ENCODE data around the gene PLEK. TPM values are rescaled to one million over a fixed set of nuclear protein-coding genes. Genes with fewer than 3 reads are reported as not detected.

The PLEK gene
- polyA plus RNA-seq, 1 of the 3 experiments (the other 2 are of a cell fraction) = 0.02 TPM

DNA sequence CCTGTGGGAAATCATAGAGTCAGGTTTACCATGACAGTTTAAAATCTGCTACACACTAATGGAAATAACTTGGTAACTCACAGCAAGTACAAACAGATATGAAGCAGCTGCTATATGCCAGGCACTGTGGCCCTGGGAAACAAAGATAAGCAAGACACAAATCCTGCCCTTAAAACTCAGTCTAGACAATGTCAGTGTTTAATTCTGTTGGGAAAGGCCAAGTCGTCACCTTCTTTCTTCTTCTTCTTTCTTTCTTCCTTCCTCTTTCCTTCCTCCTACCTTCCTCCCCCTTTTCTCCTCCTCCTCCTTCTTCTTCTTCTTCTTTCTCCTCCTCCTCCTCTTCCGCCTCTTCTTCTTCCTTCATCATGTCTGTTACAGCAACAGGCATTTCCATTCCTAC lies 26.8 kb downstream of the PLEK start:
- Histone ChIP-seq H3K9ac (no peak overlapping the region), H3K27me3 (ENCODE audit: insufficient read depth) (peaks cover 7% of the 10 kb centered on the region; the same call in 1 of the 2 replicates), H3K4me1 (ENCODE audit: control insufficient read depth in 1 of 2, insufficient read depth in 2 of 2, low read depth in 1 of 2, low read length in 1 of 2) (no peaks in the 10 kb centered on the region), H3K9me2 (no peaks in the 10 kb centered on the region), H3K79me2 (ENCODE audit: insufficient read depth) (no peaks in the 10 kb centered on the region), H3K4me2 (no peak overlapping the region), H3F3A (replicated peaks; ENCODE audit: insufficient read depth) (no peaks in the 10 kb centered on the region), H3K27ac (ENCODE audit: low read depth in 2 of 2, low read length in 1 of 2) (no peak overlapping the region), H4K20me1 (ENCODE audit: insufficient read depth) (no peaks in the 10 kb centered on the region), H3K36me3 (replicated peaks in 1 of 2; ENCODE audit: control insufficient read depth in 1 of 2, insufficient read depth in 2 of 2, low read length in 1 of 2) (no peaks in the 10 kb centered on the region), H3K4me3 (ENCODE audit: low read depth in 2 of 2, low read length in 1 of 2) (no peak overlapping the region), H3K9me3 (no peaks in the 10 kb centered on the region), H2AFZ (ENCODE audit: low read depth) (no peak overlapping the region)
- ChIA-PET POLR2A (no interaction called here), CTCF (no interaction called here)
- WGBS (ENCODE audit: low lambda C conversion rate) = 23% methylated on average over 2 of the region's 2 CpGs
- TF ChIP-seq TEAD4 (IDR thresholded peaks at IDR 0.05; ENCODE audit: borderline replicate concordance, insufficient read depth) = no peak
- no peak for TF ChIP-seq EZH2phosphoT487 (IDR thresholded peaks at IDR 0.05; ENCODE audit: borderline replicate concordance, low read depth)
- TF ChIP-seq RXRA (IDR thresholded peaks at IDR 0.05; ENCODE audit: borderline replicate concordance, low read depth) = no peak
- TF ChIP-seq MEF2A (IDR thresholded peaks at IDR 0.05; ENCODE audit: borderline replicate concordance, low read depth) = no peak
- TF ChIP-seq MXI1 (IDR thresholded peaks at IDR 0.05; ENCODE audit: low read depth, low read length) = no peak
- TF ChIP-seq EP300 (IDR thresholded peaks at IDR 0.05; ENCODE audit: borderline replicate concordance in 1 of 2, low read depth in 1 of 2, low read length in 1 of 2) = no peak
- TF ChIP-seq GATA2 (CRISPR knock-in tag; IDR thresholded peaks at IDR 0.05) = no peak
- TF ChIP-seq CHD2 (IDR thresholded peaks at IDR 0.05; ENCODE audit: low read length, partially characterized antibody) = no peak
- TF ChIP-seq, protein P1, sequence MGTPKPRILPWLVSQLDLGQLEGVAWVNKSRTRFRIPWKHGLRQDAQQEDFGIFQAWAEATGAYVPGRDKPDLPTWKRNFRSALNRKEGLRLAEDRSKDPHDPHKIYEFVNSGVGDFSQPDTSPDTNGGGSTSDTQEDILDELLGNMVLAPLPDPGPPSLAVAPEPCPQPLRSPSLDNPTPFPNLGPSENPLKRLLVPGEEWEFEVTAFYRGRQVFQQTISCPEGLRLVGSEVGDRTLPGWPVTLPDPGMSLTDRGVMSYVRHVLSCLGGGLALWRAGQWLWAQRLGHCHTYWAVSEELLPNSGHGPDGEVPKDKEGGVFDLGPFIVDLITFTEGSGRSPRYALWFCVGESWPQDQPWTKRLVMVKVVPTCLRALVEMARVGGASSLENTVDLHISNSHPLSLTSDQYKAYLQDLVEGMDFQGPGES (IDR thresholded peaks at IDR 0.05; ENCODE audit: low read depth, low read length) = no peak
- TF ChIP-seq, protein P2, sequence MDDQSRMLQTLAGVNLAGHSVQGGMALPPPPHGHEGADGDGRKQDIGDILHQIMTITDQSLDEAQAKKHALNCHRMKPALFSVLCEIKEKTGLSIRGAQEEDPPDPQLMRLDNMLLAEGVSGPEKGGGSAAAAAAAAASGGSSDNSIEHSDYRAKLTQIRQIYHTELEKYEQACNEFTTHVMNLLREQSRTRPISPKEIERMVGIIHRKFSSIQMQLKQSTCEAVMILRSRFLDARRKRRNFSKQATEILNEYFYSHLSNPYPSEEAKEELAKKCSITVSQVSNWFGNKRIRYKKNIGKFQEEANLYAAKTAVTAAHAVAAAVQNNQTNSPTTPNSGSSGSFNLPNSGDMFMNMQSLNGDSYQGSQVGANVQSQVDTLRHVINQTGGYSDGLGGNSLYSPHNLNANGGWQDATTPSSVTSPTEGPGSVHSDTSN (IDR thresholded peaks at IDR 0.05) = no peak
- TF ChIP-seq ELF1 (IDR thresholded peaks at IDR 0.05) = no peak
- no peak for TF ChIP-seq FOXJ3 (CRISPR knock-in tag; IDR thresholded peaks at IDR 0.05)
- no peak for TF ChIP-seq GABPA (IDR thresholded peaks at IDR 0.05; ENCODE audit: low read depth)
- TF ChIP-seq, protein P3, sequence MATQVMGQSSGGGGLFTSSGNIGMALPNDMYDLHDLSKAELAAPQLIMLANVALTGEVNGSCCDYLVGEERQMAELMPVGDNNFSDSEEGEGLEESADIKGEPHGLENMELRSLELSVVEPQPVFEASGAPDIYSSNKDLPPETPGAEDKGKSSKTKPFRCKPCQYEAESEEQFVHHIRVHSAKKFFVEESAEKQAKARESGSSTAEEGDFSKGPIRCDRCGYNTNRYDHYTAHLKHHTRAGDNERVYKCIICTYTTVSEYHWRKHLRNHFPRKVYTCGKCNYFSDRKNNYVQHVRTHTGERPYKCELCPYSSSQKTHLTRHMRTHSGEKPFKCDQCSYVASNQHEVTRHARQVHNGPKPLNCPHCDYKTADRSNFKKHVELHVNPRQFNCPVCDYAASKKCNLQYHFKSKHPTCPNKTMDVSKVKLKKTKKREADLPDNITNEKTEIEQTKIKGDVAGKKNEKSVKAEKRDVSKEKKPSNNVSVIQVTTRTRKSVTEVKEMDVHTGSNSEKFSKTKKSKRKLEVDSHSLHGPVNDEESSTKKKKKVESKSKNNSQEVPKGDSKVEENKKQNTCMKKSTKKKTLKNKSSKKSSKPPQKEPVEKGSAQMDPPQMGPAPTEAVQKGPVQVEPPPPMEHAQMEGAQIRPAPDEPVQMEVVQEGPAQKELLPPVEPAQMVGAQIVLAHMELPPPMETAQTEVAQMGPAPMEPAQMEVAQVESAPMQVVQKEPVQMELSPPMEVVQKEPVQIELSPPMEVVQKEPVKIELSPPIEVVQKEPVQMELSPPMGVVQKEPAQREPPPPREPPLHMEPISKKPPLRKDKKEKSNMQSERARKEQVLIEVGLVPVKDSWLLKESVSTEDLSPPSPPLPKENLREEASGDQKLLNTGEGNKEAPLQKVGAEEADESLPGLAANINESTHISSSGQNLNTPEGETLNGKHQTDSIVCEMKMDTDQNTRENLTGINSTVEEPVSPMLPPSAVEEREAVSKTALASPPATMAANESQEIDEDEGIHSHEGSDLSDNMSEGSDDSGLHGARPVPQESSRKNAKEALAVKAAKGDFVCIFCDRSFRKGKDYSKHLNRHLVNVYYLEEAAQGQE (IDR thresholded peaks at IDR 0.05; ENCODE audit: low read depth, low read length) = no peak
- no peak for TF ChIP-seq POLR2AphosphoS5 (IDR thresholded peaks at IDR 0.05; ENCODE audit: low read depth, low read length)
- TF ChIP-seq, protein P4, sequence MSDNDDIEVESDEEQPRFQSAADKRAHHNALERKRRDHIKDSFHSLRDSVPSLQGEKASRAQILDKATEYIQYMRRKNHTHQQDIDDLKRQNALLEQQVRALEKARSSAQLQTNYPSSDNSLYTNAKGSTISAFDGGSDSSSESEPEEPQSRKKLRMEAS (IDR thresholded peaks at IDR 0.05; ENCODE audit: low read depth) = no peak
- TF ChIP-seq, protein P5, sequence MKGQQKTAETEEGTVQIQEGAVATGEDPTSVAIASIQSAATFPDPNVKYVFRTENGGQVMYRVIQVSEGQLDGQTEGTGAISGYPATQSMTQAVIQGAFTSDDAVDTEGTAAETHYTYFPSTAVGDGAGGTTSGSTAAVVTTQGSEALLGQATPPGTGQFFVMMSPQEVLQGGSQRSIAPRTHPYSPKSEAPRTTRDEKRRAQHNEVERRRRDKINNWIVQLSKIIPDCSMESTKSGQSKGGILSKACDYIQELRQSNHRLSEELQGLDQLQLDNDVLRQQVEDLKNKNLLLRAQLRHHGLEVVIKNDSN (IDR thresholded peaks at IDR 0.05; ENCODE audit: borderline replicate concordance, low read depth) = no peak
- TF ChIP-seq FOXM1 (IDR thresholded peaks at IDR 0.05; ENCODE audit: low read depth) = no peak
- no peak for TF ChIP-seq SMC3 (IDR thresholded peaks at IDR 0.05; ENCODE audit: low read depth, low read length)
- TF ChIP-seq SIN3A (IDR thresholded peaks at IDR 0.05; ENCODE audit: borderline replicate concordance, low read depth, low read length) = no peak
- no peak for DNase-seq

All from SK-N-SH (cell line).